DOHH2 (cell line): ENCODE results near the gene ACOX3.

Experiments
- EZH2phosphoT487 ChIP-seq: fragments of 200-600 bp; sonication (generic); IDR thresholded peaks from 2 replicates; pipeline ENCODE4 v1.6.1; 2017; ENCODE audit warnings: borderline replicate concordance, mild to moderate bottlenecking, antibody characterized with exemption, low read length, moderate library complexity, mixed read lengths
- TF ChIP-seq, protein P1 (sequence below): fragments of 200-600 bp; sonication (generic); IDR thresholded peaks from one replicate; pipeline ENCODE4 v1.5.1; 2014; ENCODE audit warnings: antibody characterized with exemption, mild to moderate bottlenecking, low read depth, low read length; ENCODE audit not compliant: poor library complexity, severe bottlenecking

DNA sequence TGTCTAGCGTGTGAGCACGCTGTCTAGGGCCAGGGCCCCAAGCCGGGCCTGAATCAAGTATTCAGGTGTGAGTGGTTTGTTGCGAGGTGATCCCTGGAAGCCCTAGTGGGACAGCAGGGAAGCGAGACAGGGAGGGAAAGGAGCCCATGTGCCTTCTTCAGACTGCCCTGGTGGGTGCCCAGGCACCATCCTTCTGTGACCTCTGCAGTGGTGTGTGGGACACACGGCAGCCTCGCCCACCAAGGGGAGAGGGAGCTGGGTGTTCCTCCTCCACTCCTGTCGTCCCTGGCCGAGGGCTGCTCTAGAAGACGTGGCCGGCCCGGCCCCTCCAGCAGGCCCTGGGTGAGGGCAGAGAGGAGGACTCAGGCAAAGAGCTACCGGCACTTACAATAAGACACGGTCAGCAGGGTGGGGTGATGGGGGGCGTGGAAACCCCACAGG, 123.6 kb downstream of the ACOX3 start:
- TF ChIP-seq, protein P1, sequence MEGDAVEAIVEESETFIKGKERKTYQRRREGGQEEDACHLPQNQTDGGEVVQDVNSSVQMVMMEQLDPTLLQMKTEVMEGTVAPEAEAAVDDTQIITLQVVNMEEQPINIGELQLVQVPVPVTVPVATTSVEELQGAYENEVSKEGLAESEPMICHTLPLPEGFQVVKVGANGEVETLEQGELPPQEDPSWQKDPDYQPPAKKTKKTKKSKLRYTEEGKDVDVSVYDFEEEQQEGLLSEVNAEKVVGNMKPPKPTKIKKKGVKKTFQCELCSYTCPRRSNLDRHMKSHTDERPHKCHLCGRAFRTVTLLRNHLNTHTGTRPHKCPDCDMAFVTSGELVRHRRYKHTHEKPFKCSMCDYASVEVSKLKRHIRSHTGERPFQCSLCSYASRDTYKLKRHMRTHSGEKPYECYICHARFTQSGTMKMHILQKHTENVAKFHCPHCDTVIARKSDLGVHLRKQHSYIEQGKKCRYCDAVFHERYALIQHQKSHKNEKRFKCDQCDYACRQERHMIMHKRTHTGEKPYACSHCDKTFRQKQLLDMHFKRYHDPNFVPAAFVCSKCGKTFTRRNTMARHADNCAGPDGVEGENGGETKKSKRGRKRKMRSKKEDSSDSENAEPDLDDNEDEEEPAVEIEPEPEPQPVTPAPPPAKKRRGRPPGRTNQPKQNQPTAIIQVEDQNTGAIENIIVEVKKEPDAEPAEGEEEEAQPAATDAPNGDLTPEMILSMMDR = no peak
- TF ChIP-seq EZH2phosphoT487 = no peak
